ENCODE results near the gene ITGB8. TPM values are rescaled to one million over a fixed set of nuclear protein-coding genes. Genes with fewer than 3 reads are reported as not detected.

Gene ITGB8
- total RNA-seq, 1 experiment from 2014 or later: 1.9 TPM

- ChIA-PET POLR2A (interaction anchor here (0.6 kb wide), 1 partner anchor 48 kb away, joined by 7 read pairs; no protein-coding TSS in a partner anchor), CTCF (interaction anchor here (1.2 kb wide), 1 partner anchor 17 kb away, joined by 6 read pairs; no protein-coding TSS in a partner anchor)
- DNase-seq (ENCODE audit: low spot score) (no peak), ATAC-seq (no peak)
- TF ChIP-seq, protein P1, sequence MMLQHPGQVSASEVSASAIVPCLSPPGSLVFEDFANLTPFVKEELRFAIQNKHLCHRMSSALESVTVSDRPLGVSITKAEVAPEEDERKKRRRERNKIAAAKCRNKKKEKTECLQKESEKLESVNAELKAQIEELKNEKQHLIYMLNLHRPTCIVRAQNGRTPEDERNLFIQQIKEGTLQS (CRISPR knock-in tag; conservative IDR thresholded peaks at IDR 0.05): no peak
- TF ChIP-seq, protein P2, sequence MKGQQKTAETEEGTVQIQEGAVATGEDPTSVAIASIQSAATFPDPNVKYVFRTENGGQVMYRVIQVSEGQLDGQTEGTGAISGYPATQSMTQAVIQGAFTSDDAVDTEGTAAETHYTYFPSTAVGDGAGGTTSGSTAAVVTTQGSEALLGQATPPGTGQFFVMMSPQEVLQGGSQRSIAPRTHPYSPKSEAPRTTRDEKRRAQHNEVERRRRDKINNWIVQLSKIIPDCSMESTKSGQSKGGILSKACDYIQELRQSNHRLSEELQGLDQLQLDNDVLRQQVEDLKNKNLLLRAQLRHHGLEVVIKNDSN (CRISPR knock-in tag; IDR thresholded peaks at IDR 0.05): no peak
- TF ChIP-seq, protein P3, sequence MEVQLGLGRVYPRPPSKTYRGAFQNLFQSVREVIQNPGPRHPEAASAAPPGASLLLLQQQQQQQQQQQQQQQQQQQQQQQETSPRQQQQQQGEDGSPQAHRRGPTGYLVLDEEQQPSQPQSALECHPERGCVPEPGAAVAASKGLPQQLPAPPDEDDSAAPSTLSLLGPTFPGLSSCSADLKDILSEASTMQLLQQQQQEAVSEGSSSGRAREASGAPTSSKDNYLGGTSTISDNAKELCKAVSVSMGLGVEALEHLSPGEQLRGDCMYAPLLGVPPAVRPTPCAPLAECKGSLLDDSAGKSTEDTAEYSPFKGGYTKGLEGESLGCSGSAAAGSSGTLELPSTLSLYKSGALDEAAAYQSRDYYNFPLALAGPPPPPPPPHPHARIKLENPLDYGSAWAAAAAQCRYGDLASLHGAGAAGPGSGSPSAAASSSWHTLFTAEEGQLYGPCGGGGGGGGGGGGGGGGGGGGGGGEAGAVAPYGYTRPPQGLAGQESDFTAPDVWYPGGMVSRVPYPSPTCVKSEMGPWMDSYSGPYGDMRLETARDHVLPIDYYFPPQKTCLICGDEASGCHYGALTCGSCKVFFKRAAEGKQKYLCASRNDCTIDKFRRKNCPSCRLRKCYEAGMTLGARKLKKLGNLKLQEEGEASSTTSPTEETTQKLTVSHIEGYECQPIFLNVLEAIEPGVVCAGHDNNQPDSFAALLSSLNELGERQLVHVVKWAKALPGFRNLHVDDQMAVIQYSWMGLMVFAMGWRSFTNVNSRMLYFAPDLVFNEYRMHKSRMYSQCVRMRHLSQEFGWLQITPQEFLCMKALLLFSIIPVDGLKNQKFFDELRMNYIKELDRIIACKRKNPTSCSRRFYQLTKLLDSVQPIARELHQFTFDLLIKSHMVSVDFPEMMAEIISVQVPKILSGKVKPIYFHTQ (CRISPR knock-in tag; IDR thresholded peaks at IDR 0.05): no peak
- no peaks in the 10 kb centered on the region for H3K9me3 Mint-ChIP-seq
- H3K4me3 Mint-ChIP-seq: no peak overlapping the region
- H3K36me3 Mint-ChIP-seq: no peaks in the 10 kb centered on the region
- H3K27ac Mint-ChIP-seq: no peak overlapping the region
- H3K4me1 Mint-ChIP-seq: no peaks in the 10 kb centered on the region
- H3K27me3 Mint-ChIP-seq (ENCODE audit: low read depth): no peaks in the 10 kb centered on the region
These were observed 126.0 kb downstream of the ITGB8 start for GRCh38 chr7:20456701-20457100.

DNA sequence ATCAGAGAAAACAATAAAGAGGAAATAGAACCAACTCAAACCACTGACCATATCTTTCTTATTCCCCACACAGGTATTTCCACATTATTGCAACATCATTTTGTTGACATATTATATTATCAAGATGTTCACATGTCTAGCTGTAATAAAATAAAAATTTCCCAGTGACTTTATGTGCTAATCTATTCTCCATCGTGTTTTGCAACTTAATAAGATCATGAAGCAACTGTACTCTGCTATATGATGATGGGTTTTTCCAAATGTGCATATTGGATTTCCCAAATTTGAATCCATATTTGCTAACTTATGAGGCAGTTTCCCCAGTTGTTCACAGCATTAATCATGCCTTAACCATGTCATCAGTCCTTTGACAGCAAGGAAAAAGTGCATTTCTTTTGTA lies 127.8 kb downstream of the ITGB8 start:
- no peak for ATAC-seq
- Mint-ChIP-seq H3K4me1 (no peaks in the 10 kb centered on the region), H3K27ac (no peak overlapping the region)

DNA sequence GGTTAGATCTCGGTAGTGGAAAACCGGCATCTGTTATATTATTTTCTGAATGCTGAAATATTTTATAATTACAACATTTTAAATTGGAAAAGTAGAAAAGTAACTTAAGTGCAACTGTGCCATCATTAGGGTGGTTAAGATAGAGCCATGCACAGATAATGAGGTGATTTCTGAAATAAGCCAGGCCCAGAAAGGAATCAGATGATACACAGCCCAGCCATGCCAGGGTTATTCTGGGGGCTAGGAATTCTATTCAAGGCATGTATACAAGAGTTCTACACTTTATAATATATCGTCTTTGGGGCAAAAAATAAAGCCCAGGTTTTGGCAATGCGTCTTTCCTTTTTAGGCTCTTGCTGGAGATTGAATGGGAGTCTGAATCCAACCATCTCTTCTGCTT lies 128.7 kb downstream of the ITGB8 start:
- DNase-seq (ENCODE audit: low spot score) (no peak), ATAC-seq (no peak)
- H3K4me1 Mint-ChIP-seq: no peaks in the 10 kb centered on the region
- H3K4me3 Mint-ChIP-seq: no peak overlapping the region
- H3K27me3 Mint-ChIP-seq (ENCODE audit: low read depth): no peaks in the 10 kb centered on the region
- ChIA-PET CTCF (no interaction called here), POLR2A (no interaction called here)
- no peaks in the 10 kb centered on the region for H3K9me3 Mint-ChIP-seq
- H3K36me3 Mint-ChIP-seq: no peaks in the 10 kb centered on the region
- H3K27ac Mint-ChIP-seq: no peak overlapping the region
- TF ChIP-seq ZNF121 (CRISPR knock-in tag; IDR thresholded peaks at IDR 0.05) (no peak), GRHL2 (CRISPR knock-in tag; IDR thresholded peaks at IDR 0.05; ENCODE audit: insufficient replicate concordance, severe bottlenecking) (no peak), EMX1 (CRISPR knock-in tag; IDR thresholded peaks at IDR 0.05) (no peak), GABPB1 (CRISPR knock-in tag; IDR thresholded peaks at IDR 0.05) (no peak), ETV6 (CRISPR knock-in tag; IDR thresholded peaks at IDR 0.05) (no peak), ZNF219 (CRISPR knock-in tag; IDR thresholded peaks at IDR 0.05; ENCODE audit: borderline replicate concordance) (no peak), CREM (CRISPR knock-in tag; IDR thresholded peaks at IDR 0.05) (no peak), ZNF671 (CRISPR knock-in tag; IDR thresholded peaks at IDR 0.05) (no peak), ZNF263 (CRISPR knock-in tag; IDR thresholded peaks at IDR 0.05; ENCODE audit: low read depth) (no peak), E2F4 (CRISPR knock-in tag; IDR thresholded peaks at IDR 0.05; ENCODE audit: borderline replicate concordance, low read depth) (no peak), ATF1 (CRISPR knock-in tag; IDR thresholded peaks at IDR 0.05) (no peak)
- TF ChIP-seq, protein P4, sequence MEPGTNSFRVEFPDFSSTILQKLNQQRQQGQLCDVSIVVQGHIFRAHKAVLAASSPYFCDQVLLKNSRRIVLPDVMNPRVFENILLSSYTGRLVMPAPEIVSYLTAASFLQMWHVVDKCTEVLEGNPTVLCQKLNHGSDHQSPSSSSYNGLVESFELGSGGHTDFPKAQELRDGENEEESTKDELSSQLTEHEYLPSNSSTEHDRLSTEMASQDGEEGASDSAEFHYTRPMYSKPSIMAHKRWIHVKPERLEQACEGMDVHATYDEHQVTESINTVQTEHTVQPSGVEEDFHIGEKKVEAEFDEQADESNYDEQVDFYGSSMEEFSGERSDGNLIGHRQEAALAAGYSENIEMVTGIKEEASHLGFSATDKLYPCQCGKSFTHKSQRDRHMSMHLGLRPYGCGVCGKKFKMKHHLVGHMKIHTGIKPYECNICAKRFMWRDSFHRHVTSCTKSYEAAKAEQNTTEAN (CRISPR knock-in tag; IDR thresholded peaks at IDR 0.05): no peak
- TF ChIP-seq, protein P5, sequence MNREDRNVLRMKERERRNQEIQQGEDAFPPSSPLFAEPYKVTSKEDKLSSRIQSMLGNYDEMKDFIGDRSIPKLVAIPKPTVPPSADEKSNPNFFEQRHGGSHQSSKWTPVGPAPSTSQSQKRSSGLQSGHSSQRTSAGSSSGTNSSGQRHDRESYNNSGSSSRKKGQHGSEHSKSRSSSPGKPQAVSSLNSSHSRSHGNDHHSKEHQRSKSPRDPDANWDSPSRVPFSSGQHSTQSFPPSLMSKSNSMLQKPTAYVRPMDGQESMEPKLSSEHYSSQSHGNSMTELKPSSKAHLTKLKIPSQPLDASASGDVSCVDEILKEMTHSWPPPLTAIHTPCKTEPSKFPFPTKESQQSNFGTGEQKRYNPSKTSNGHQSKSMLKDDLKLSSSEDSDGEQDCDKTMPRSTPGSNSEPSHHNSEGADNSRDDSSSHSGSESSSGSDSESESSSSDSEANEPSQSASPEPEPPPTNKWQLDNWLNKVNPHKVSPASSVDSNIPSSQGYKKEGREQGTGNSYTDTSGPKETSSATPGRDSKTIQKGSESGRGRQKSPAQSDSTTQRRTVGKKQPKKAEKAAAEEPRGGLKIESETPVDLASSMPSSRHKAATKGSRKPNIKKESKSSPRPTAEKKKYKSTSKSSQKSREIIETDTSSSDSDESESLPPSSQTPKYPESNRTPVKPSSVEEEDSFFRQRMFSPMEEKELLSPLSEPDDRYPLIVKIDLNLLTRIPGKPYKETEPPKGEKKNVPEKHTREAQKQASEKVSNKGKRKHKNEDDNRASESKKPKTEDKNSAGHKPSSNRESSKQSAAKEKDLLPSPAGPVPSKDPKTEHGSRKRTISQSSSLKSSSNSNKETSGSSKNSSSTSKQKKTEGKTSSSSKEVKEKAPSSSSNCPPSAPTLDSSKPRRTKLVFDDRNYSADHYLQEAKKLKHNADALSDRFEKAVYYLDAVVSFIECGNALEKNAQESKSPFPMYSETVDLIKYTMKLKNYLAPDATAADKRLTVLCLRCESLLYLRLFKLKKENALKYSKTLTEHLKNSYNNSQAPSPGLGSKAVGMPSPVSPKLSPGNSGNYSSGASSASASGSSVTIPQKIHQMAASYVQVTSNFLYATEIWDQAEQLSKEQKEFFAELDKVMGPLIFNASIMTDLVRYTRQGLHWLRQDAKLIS (CRISPR knock-in tag; IDR thresholded peaks at IDR 0.05; ENCODE audit: borderline replicate concordance): no peak

More for the DNA sequence above, 127.8 kb downstream of the ITGB8 start:
- Mint-ChIP-seq H3K9me3 (no peaks in the 10 kb centered on the region), H3K4me3 (no peak overlapping the region), H3K36me3 (no peaks in the 10 kb centered on the region), H3K27me3 (ENCODE audit: low read depth) (no peaks in the 10 kb centered on the region)
- ChIA-PET POLR2A (no interaction called here), CTCF (no interaction called here)
- TF ChIP-seq ZNF232 (CRISPR knock-in tag; IDR thresholded peaks at IDR 0.05): no peak
- TF ChIP-seq KAT7 (CRISPR knock-in tag; IDR thresholded peaks at IDR 0.05; ENCODE audit: borderline replicate concordance): no peak
- no peak for TF ChIP-seq ELF4 (CRISPR knock-in tag; IDR thresholded peaks at IDR 0.05; ENCODE audit: low read depth)
- no peak for TF ChIP-seq RORB (CRISPR knock-in tag; IDR thresholded peaks at IDR 0.05)
- no peak for TF ChIP-seq ZNF121 (CRISPR knock-in tag; IDR thresholded peaks at IDR 0.05)
- TF ChIP-seq NFATC4 (CRISPR knock-in tag; IDR thresholded peaks at IDR 0.05): no peak
- no peak for TF ChIP-seq ZSCAN18 (CRISPR knock-in tag; IDR thresholded peaks at IDR 0.05)
- TF ChIP-seq SMAD3 (CRISPR knock-in tag; IDR thresholded peaks at IDR 0.05; ENCODE audit: borderline replicate concordance): no peak
- no peak for DNase-seq (ENCODE audit: low spot score)
